SK-N-SH (cell line): ENCODE results near the gene ARMC9. TPM values are rescaled to one million over a fixed set of nuclear protein-coding genes. Genes with fewer than 3 reads are reported as not detected.

Experiments used
- CTCF ChIA-PET: fragments of 300-600, 350-600 bp; formaldehyde crosslinking; extraction: SDS; loops from one replicate; lab custom pipeline; 2021; lab: Yijun Ruan, JAX
- POLR2A ChIA-PET: fragments of 350-600 bp; sonication (Branson Sonifier 250); formaldehyde crosslinking; extraction: SDS; loops from one replicate; lab custom pipeline; 2020; ENCODE audit warnings: antibody characterized with exemption, inconsistent platforms; lab: Yijun Ruan, JAX
- DNase-seq: peaks from one replicate; pipeline ENCODE4 v3.0.0; 2012
- H2AFZ ChIP-seq: fragments of 200-600 bp; sonication (generic); 2 replicates; pipeline ENCODE4 v1.8.1; 2016; ENCODE audit warnings: antibody characterized with exemption, mild to moderate bottlenecking, low read depth
- H3F3A ChIP-seq: fragments of 200-600 bp; sonication (generic); replicated peaks from 2 replicates; pipeline ENCODE3; 2016; ENCODE audit warnings: antibody characterized with exemption, mild to moderate bottlenecking; ENCODE audit not compliant: insufficient read depth
- H3K27ac ChIP-seq, 2 experiments: fragments of 200-500 bp in 1 of 2; fragments of 200-600 bp in 1 of 2; sonication (Bioruptor generic) in 1 of 2; sonication (generic), shearing (Covaris generic) in 1 of 2; 2 replicates each; pipeline versions ENCODE4 v1.5.1 to v1.6.1; 2014 to 2016; ENCODE audit warnings: low read depth in 2 of 2, inconsistent platforms in 1 of 2, low read length in 1 of 2, mild to moderate bottlenecking in 1 of 2, mixed read lengths in 1 of 2
- H3K27me3 ChIP-seq: fragments of 200-600 bp; sonication (generic), shearing (Covaris generic); 2 replicates; pipeline ENCODE4 v1.6.1; 2016; ENCODE audit warnings: mixed run types; ENCODE audit not compliant: insufficient read depth
- H3K36me3 ChIP-seq, 2 experiments: fragments of 200-500 bp in 1 of 2; fragments of 200-600 bp in 1 of 2; sonication (Bioruptor generic) in 1 of 2; sonication (generic) in 1 of 2; replicated peaks in 1 of 2; 2 replicates each; pipeline versions ENCODE3 to v1.5.1; 2014 to 2016; ENCODE audit warnings: low read length in 1 of 2, mild to moderate bottlenecking in 1 of 2; ENCODE audit not compliant: insufficient read depth in 2 of 2, control insufficient read depth in 1 of 2
- H3K4me1 ChIP-seq, 2 experiments: fragments of 200-500 bp in 1 of 2; fragments of 200-600 bp in 1 of 2; sonication (Bioruptor generic) in 1 of 2; sonication (generic), shearing (Covaris generic) in 1 of 2; 2 replicates each; pipeline versions ENCODE4 v1.5.1 to v1.6.1; 2014 to 2016; ENCODE audit warnings: low read depth in 1 of 2, low read length in 1 of 2, mixed run types in 1 of 2; ENCODE audit not compliant: insufficient read depth in 2 of 2, control insufficient read depth in 1 of 2
- H3K4me2 ChIP-seq: fragments of 200-600 bp; sonication (generic), shearing (Covaris generic); 2 replicates; pipeline ENCODE4 v1.6.1; 2017; ENCODE audit warnings: mixed run types
- H3K4me3 ChIP-seq, 2 experiments: fragments of 200-500 bp in 1 of 2; fragments of 200-600 bp in 1 of 2; sonication (Bioruptor generic) in 1 of 2; sonication (generic), shearing (Covaris generic) in 1 of 2; 2 replicates each; pipeline versions ENCODE4 v1.5.1 to v1.8.1; 2014 to 2016; ENCODE audit warnings: low read depth in 2 of 2, inconsistent platforms in 1 of 2, low read length in 1 of 2, mild to moderate bottlenecking in 1 of 2, mixed read lengths in 1 of 2, moderate library complexity in 1 of 2
- H3K79me2 ChIP-seq: fragments of 200-600 bp; sonication (generic); 2 replicates; pipeline ENCODE4 v1.8.1; 2017; ENCODE audit warnings: mild to moderate bottlenecking; ENCODE audit not compliant: insufficient read depth
- H3K9ac ChIP-seq: fragments of 200-600 bp; sonication (generic); 2 replicates; pipeline ENCODE4 v1.6.1; 2017; ENCODE audit warnings: mixed run types
- H3K9me2 ChIP-seq: fragments of 200-600 bp; sonication (generic); 2 replicates; pipeline ENCODE4 v1.6.1; 2017; ENCODE audit warnings: mixed run types
- H3K9me3 ChIP-seq: fragments of 200-600 bp; sonication (generic); 2 replicates; pipeline ENCODE4 v1.6.1; 2017; ENCODE audit warnings: mixed run types, mild to moderate bottlenecking, moderate library complexity
- H4K20me1 ChIP-seq: fragments of 200-600 bp; sonication (generic); 2 replicates; pipeline ENCODE4 v1.6.1; 2017; ENCODE audit warnings: mild to moderate bottlenecking, mixed run types; ENCODE audit not compliant: insufficient read depth
- CHD2 ChIP-seq: fragments of 150-350 bp; IDR thresholded peaks from 2 replicates; pipeline ENCODE4 v1.6.1; 2018; ENCODE audit warnings: low read length; ENCODE audit not compliant: partially characterized antibody
- EZH2phosphoT487 ChIP-seq: fragments of 200-600 bp; sonication (generic); IDR thresholded peaks from 2 replicates; pipeline ENCODE4 v1.6.1; 2017; ENCODE audit warnings: low read depth, mixed run types, mild to moderate bottlenecking, antibody characterized with exemption, moderate library complexity, borderline replicate concordance
- FOSL2 ChIP-seq: IDR thresholded peaks from 2 replicates; pipeline ENCODE4 v1.4.0; 2012; ENCODE audit warnings: low read depth, mild to moderate bottlenecking, moderate library complexity, borderline replicate concordance
- FOXJ3 ChIP-seq: sonication (generic); formaldehyde crosslinking; IDR thresholded peaks from 2 replicates; pipeline ENCODE4 v1.5.1; 2020; ENCODE audit warnings: mild to moderate bottlenecking, missing genetic modification reagents
- GABPA ChIP-seq: IDR thresholded peaks from 2 replicates; pipeline ENCODE4 v1.4.0; 2012; ENCODE audit warnings: low read depth, mild to moderate bottlenecking
- IRF3 ChIP-seq: fragments of 150-350 bp; IDR thresholded peaks from 2 replicates; pipeline ENCODE4 v1.6.1; 2016; ENCODE audit warnings: mild to moderate bottlenecking, low read depth, low read length
- JUND ChIP-seq: IDR thresholded peaks from 2 replicates; pipeline ENCODE4 v1.4.0; 2012
- MAX ChIP-seq: IDR thresholded peaks from 2 replicates; pipeline ENCODE4 v1.4.0; 2012; ENCODE audit warnings: low read depth
- MEF2A ChIP-seq: IDR thresholded peaks from 2 replicates; pipeline ENCODE4 v1.4.0; 2012; ENCODE audit warnings: low read depth, borderline replicate concordance
- MXI1 ChIP-seq: IDR thresholded peaks from 2 replicates; pipeline ENCODE4 v1.6.1; 2012; ENCODE audit warnings: mild to moderate bottlenecking, low read depth, low read length, improper control_type of control experiment
- REST ChIP-seq: IDR thresholded peaks from 2 replicates; pipeline ENCODE4 v1.6.1; 2012; ENCODE audit warnings: mild to moderate bottlenecking, low read depth, low read length, moderate library complexity
- RXRA ChIP-seq: IDR thresholded peaks from 2 replicates; pipeline ENCODE4 v1.4.0; 2012; ENCODE audit warnings: low read depth, mild to moderate bottlenecking, borderline replicate concordance
- TEAD4 ChIP-seq: IDR thresholded peaks from 2 replicates; pipeline ENCODE4 v1.4.0; 2012; ENCODE audit warnings: mild to moderate bottlenecking, borderline replicate concordance; ENCODE audit not compliant: insufficient read depth
- USF1 ChIP-seq: IDR thresholded peaks from 2 replicates; pipeline ENCODE4 v1.4.0; 2012; ENCODE audit warnings: low read depth, borderline replicate concordance
- USF2 ChIP-seq: fragments of 150-350 bp; IDR thresholded peaks from 2 replicates; pipeline ENCODE4 v1.6.1; 2017; ENCODE audit warnings: antibody characterized with exemption, low read length, low read depth, borderline replicate concordance
- WGBS: methylation state at CpG from one replicate; pipeline ENCODE4 v1.1.6; 2017; ENCODE audit warnings: low lambda C conversion rate; 5-methylcytosine and 5-hydroxymethylcytosine counted together
- polyA plus RNA-seq, 3 experiments: library from polyadenylated mRNA; depleted of rRNA; stranded (reverse); fragments of >200 nt; gene quantifications; 2 replicates each; pipeline ENCODE4 v1.2.3, GENCODE V29; 2012

Gene ARMC9
- polyA plus RNA-seq, 1 of the 3 experiments (the other 2 are of a cell fraction), result 25.3 TPM

- CTCF ChIA-PET, result interaction anchor here (1.0 to 2.0 kb wide), 3 partner anchors 17 to 41 kb away, joined by 3 to 5 read pairs (median 4); no protein-coding TSS in a partner anchor
- Histone ChIP-seq H3K79me2 (no peaks in the 10 kb centered on the region), H3K9ac (no peak overlapping the region), H3K27me3 (no peaks in the 10 kb centered on the region), H3K27ac (no peak overlapping the region), H3K4me3 (no peak overlapping the region), H3K36me3 (no peaks in the 10 kb centered on the region), H4K20me1 (no peaks in the 10 kb centered on the region), H3K9me2 (no peaks in the 10 kb centered on the region), H3F3A (no peaks in the 10 kb centered on the region), H2AFZ (no peak overlapping the region), H3K4me1 (peaks cover 1 to 20% of the 10 kb centered on the region in 2 experiments; a peak in 3 of 4 replicates), H3K9me3 (no peaks in the 10 kb centered on the region), H3K4me2 (no peak overlapping the region)
- WGBS, result 89% methylated on average over 17 of the region's 21 CpGs
- TF ChIP-seq JUND (no peak), FOSL2 (no peak), CHD2 (no peak), GABPA (no peak), EZH2phosphoT487 (no peak), REST (no peak), FOXJ3 (CRISPR knock-in tag) (no peak), TEAD4 (no peak), IRF3 (no peak), MEF2A (no peak)
- DNase-seq, result no peak
- POLR2A ChIA-PET, result no interaction called here
Measured at GRCh38 chr2:231370749-231371429, 172.5 kb downstream of the ARMC9 start.

- WGBS, result 93% methylated on average over 3 of the region's 13 CpGs
- CTCF ChIA-PET, result interaction anchor here (1.0 to 2.0 kb wide), 4 partner anchors 15 to 41 kb away, joined by 3 to 5 read pairs (median 4); no protein-coding TSS in a partner anchor
- no peak for TF ChIP-seq MAX
- TF ChIP-seq USF1, result no peak
- TF ChIP-seq MXI1, result no peak
- no peak for TF ChIP-seq USF2
- TF ChIP-seq CHD2, result no peak
- TF ChIP-seq FOSL2, result no peak
- TF ChIP-seq RXRA, result no peak
Measured at GRCh38 chr2:231371430-231372054, 173.1 kb downstream of the ARMC9 start.

More at GRCh38 chr2:231371430-231372054, 173.1 kb downstream of the ARMC9 start:
- H3K79me2 ChIP-seq, result no peaks in the 10 kb centered on the region
- POLR2A ChIA-PET, result no interaction called here
- H4K20me1 ChIP-seq, result no peaks in the 10 kb centered on the region
- no peak for DNase-seq
- no peaks in the 10 kb centered on the region for H3K9me2 ChIP-seq
- no peaks in the 10 kb centered on the region for H3K36me3 ChIP-seq
- H3F3A ChIP-seq, result no peaks in the 10 kb centered on the region
- no peak overlapping the region for H2AFZ ChIP-seq
- H3K9ac ChIP-seq, result no peak overlapping the region
- H3K27me3 ChIP-seq, result no peaks in the 10 kb centered on the region
- no peaks in the 10 kb centered on the region for H3K9me3 ChIP-seq
- H3K4me2 ChIP-seq, result no peak overlapping the region
- H3K27ac ChIP-seq, result no peak overlapping the region
- peaks cover 0 to 17% of the 10 kb centered on the region in 2 experiments; a peak in 2 of 4 replicates for H3K4me1 ChIP-seq
- H3K4me3 ChIP-seq, result no peak overlapping the region
